Measurements from ENCODE around the gene CNTFR. TPM values are rescaled to one million over a fixed set of nuclear protein-coding genes. Genes with fewer than 3 reads are reported as not detected.

Gene CNTFR
- total and polyA plus RNA-seq, 2 donors (not counting 1 experiment from before 2014, with no cell fraction given), result not detected

DNA sequence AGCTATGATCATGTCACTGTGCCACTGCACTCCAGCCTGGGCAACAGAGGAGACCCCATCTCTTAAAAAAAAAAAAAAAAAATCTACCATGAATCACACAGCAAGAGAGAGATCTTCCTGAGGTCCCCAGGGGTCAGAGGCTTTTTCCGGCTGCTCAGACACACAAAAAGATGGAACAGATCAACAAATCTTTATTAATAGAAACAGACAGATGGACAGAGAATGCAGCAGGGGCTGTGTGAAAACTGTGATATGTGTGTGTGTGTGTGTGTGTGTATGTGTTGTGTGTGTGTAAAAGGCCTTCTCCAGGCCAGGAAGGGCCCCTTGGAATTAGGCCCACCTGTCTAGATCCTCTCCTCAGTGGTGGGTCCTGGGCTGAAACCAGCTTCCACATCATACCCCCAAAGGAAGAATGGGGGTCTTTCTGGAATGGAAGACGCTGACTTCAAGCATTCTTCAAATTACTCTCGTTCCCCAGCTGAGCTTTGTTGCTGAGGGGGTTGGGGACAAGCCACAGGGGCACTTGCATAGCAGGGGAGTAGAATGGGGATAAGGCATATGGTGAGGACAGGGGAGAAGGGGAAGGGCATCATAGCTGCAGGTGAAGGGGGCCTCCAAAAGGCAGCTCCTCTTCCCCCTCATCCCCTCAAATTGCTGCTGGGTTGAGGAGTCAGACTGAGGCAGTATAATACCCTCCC is 45.2 kb upstream of the CNTFR start:
- DNase-seq (no peak), ATAC-seq (ENCODE audit: low read depth) (no peak)
- H3K27me3 ChIP-seq (replicated peaks in 1 of 4; ENCODE audit: control extremely low read depth in 1 of 4, control insufficient read depth in 3 of 4, insufficient read depth in 4 of 4, low read length in 3 of 4), result peaks cover 0 to 12% (median 2%) of the 10 kb centered on the region in 4 experiments
- H3K27ac ChIP-seq (ENCODE audit: low read length in 2 of 2), result no peak overlapping the region
- peaks cover 30% of the 10 kb centered on the region for H3K4me1 Mint-ChIP-seq
- H3K27me3 Mint-ChIP-seq, result peaks cover 10% of the 10 kb centered on the region
- peaks cover 16 to 32% of the 10 kb centered on the region in 2 donors for H3K4me1 ChIP-seq (ENCODE audit: control insufficient read depth in 2 of 2, insufficient read depth in 2 of 2, low read length in 2 of 2)
- POLR2A ChIA-PET, result interaction anchor here (1.1 kb wide), 1 partner anchor 22 kb away, joined by 6 read pairs; the partner anchor contains the start of gene RPP25L
- H2AFZ ChIP-seq (ENCODE audit: insufficient read depth, low read depth, low read length, poor library complexity, severe bottlenecking), result no peak overlapping the region
- peaks cover 0 to 3% of the 10 kb centered on the region in 2 experiments for H3K36me3 ChIP-seq (replicated peaks in 1 of 2; ENCODE audit: control extremely low read depth in 1 of 2, control insufficient read depth in 1 of 2, extremely low read depth in 1 of 2, insufficient read depth in 2 of 2, low read length in 1 of 2)
- H3K4me3 ChIP-seq (ENCODE audit: control extremely low read depth in 1 of 5, extremely low read depth in 1 of 5, insufficient read depth in 1 of 5, low read depth in 2 of 5, low read length in 4 of 5), result no peak overlapping the region
- peaks cover 26% of the 10 kb centered on the region for H3K79me2 ChIP-seq (ENCODE audit: control insufficient read depth, insufficient read depth, low read length)
- no peak overlapping the region for H3K27ac Mint-ChIP-seq
- WGBS (ENCODE audit: insufficient coverage), result no CpG with 5 or more reads among the region's 3 CpGs
- H3K9me3 Mint-ChIP-seq (ENCODE audit: insufficient read depth), result no peaks in the 10 kb centered on the region
- H3K9me3 ChIP-seq (ENCODE audit: control extremely low read depth in 1 of 3, control insufficient read depth in 2 of 3, insufficient read depth in 1 of 3, low read length in 2 of 3), result no peaks in the 10 kb centered on the region
- no peak for TF ChIP-seq EZH2 (IDR thresholded peaks at IDR 0.05; ENCODE audit: borderline replicate concordance, insufficient read depth, low read depth, low read length, poor library complexity, severe bottlenecking)
- TF ChIP-seq, protein P1, sequence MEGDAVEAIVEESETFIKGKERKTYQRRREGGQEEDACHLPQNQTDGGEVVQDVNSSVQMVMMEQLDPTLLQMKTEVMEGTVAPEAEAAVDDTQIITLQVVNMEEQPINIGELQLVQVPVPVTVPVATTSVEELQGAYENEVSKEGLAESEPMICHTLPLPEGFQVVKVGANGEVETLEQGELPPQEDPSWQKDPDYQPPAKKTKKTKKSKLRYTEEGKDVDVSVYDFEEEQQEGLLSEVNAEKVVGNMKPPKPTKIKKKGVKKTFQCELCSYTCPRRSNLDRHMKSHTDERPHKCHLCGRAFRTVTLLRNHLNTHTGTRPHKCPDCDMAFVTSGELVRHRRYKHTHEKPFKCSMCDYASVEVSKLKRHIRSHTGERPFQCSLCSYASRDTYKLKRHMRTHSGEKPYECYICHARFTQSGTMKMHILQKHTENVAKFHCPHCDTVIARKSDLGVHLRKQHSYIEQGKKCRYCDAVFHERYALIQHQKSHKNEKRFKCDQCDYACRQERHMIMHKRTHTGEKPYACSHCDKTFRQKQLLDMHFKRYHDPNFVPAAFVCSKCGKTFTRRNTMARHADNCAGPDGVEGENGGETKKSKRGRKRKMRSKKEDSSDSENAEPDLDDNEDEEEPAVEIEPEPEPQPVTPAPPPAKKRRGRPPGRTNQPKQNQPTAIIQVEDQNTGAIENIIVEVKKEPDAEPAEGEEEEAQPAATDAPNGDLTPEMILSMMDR (IDR thresholded peaks at IDR 0.05), result no peak
- H3K4me2 ChIP-seq (replicated peaks; ENCODE audit: low read depth, low read length, poor library complexity, severe bottlenecking), result no peak overlapping the region
- H4K20me1 ChIP-seq (ENCODE audit: control insufficient read depth, insufficient read depth, low read length, poor library complexity, severe bottlenecking), result peaks cover 16% of the 10 kb centered on the region
- no peak overlapping the region for H3K4me3 Mint-ChIP-seq
- CTCF ChIA-PET, result interaction anchor here (0.9 to 8.4 kb wide), 33 partner anchors 8 to 1072 kb away, joined by 3 to 150 read pairs (median 5); partner anchors contain the start of genes DCTN3, DNAI1, FAM219A and GALT
- intact Hi-C loops (cut with micrococcal nuclease), result no loop called here
- no peak overlapping the region for H3K9ac ChIP-seq (ENCODE audit: low read length)

All from B cell (primary cell).